SK-N-SH (cell line): ENCODE data around the gene SETDB2. TPM values are rescaled to one million over a fixed set of nuclear protein-coding genes. Genes with fewer than 3 reads are reported as not detected.

Experiments
- CTCF ChIA-PET: fragments of 300-600, 350-600 bp; formaldehyde crosslinking; extraction: SDS; loops from one replicate; lab custom pipeline; 2021; lab: Yijun Ruan, JAX
- POLR2A ChIA-PET: fragments of 350-600 bp; sonication (Branson Sonifier 250); formaldehyde crosslinking; extraction: SDS; loops from one replicate; lab custom pipeline; 2020; ENCODE audit warnings: antibody characterized with exemption, inconsistent platforms; lab: Yijun Ruan, JAX
- DNase-seq: peaks from one replicate; pipeline ENCODE4 v3.0.0; 2012
- H2AFZ ChIP-seq: fragments of 200-600 bp; sonication (generic); 2 replicates; pipeline ENCODE4 v1.8.1; 2016; ENCODE audit warnings: antibody characterized with exemption, mild to moderate bottlenecking, low read depth
- H3F3A ChIP-seq: fragments of 200-600 bp; sonication (generic); replicated peaks from 2 replicates; pipeline ENCODE3; 2016; ENCODE audit warnings: antibody characterized with exemption, mild to moderate bottlenecking; ENCODE audit not compliant: insufficient read depth
- H3K27ac ChIP-seq, 2 experiments: fragments of 200-500 bp in 1 of 2; fragments of 200-600 bp in 1 of 2; sonication (Bioruptor generic) in 1 of 2; sonication (generic), shearing (Covaris generic) in 1 of 2; 2 replicates each; pipeline versions ENCODE4 v1.5.1 to v1.6.1; 2014 to 2016; ENCODE audit warnings: low read depth in 2 of 2, inconsistent platforms in 1 of 2, low read length in 1 of 2, mild to moderate bottlenecking in 1 of 2, mixed read lengths in 1 of 2
- H3K27me3 ChIP-seq: fragments of 200-600 bp; sonication (generic), shearing (Covaris generic); 2 replicates; pipeline ENCODE4 v1.6.1; 2016; ENCODE audit warnings: mixed run types; ENCODE audit not compliant: insufficient read depth
- H3K36me3 ChIP-seq, 2 experiments: fragments of 200-500 bp in 1 of 2; fragments of 200-600 bp in 1 of 2; sonication (Bioruptor generic) in 1 of 2; sonication (generic) in 1 of 2; replicated peaks in 1 of 2; 2 replicates each; pipeline versions ENCODE3 to v1.5.1; 2014 to 2016; ENCODE audit warnings: low read length in 1 of 2, mild to moderate bottlenecking in 1 of 2; ENCODE audit not compliant: insufficient read depth in 2 of 2, control insufficient read depth in 1 of 2
- H3K4me1 ChIP-seq, 2 experiments: fragments of 200-500 bp in 1 of 2; fragments of 200-600 bp in 1 of 2; sonication (Bioruptor generic) in 1 of 2; sonication (generic), shearing (Covaris generic) in 1 of 2; 2 replicates each; pipeline versions ENCODE4 v1.5.1 to v1.6.1; 2014 to 2016; ENCODE audit warnings: low read depth in 1 of 2, low read length in 1 of 2, mixed run types in 1 of 2; ENCODE audit not compliant: insufficient read depth in 2 of 2, control insufficient read depth in 1 of 2
- H3K4me2 ChIP-seq: fragments of 200-600 bp; sonication (generic), shearing (Covaris generic); 2 replicates; pipeline ENCODE4 v1.6.1; 2017; ENCODE audit warnings: mixed run types
- H3K4me3 ChIP-seq, 2 experiments: fragments of 200-500 bp in 1 of 2; fragments of 200-600 bp in 1 of 2; sonication (Bioruptor generic) in 1 of 2; sonication (generic), shearing (Covaris generic) in 1 of 2; 2 replicates each; pipeline versions ENCODE4 v1.5.1 to v1.8.1; 2014 to 2016; ENCODE audit warnings: low read depth in 2 of 2, inconsistent platforms in 1 of 2, low read length in 1 of 2, mild to moderate bottlenecking in 1 of 2, mixed read lengths in 1 of 2, moderate library complexity in 1 of 2
- H3K79me2 ChIP-seq: fragments of 200-600 bp; sonication (generic); 2 replicates; pipeline ENCODE4 v1.8.1; 2017; ENCODE audit warnings: mild to moderate bottlenecking; ENCODE audit not compliant: insufficient read depth
- H3K9ac ChIP-seq: fragments of 200-600 bp; sonication (generic); 2 replicates; pipeline ENCODE4 v1.6.1; 2017; ENCODE audit warnings: mixed run types
- H3K9me2 ChIP-seq: fragments of 200-600 bp; sonication (generic); 2 replicates; pipeline ENCODE4 v1.6.1; 2017; ENCODE audit warnings: mixed run types
- H3K9me3 ChIP-seq: fragments of 200-600 bp; sonication (generic); 2 replicates; pipeline ENCODE4 v1.6.1; 2017; ENCODE audit warnings: mixed run types, mild to moderate bottlenecking, moderate library complexity
- H4K20me1 ChIP-seq: fragments of 200-600 bp; sonication (generic); 2 replicates; pipeline ENCODE4 v1.6.1; 2017; ENCODE audit warnings: mild to moderate bottlenecking, mixed run types; ENCODE audit not compliant: insufficient read depth
- ELF1 ChIP-seq: IDR thresholded peaks from 2 replicates; pipeline ENCODE4 v1.4.0; 2012
- EP300 ChIP-seq, 2 experiments: IDR thresholded peaks; 2 replicates each; pipeline versions ENCODE4 v1.4.0 to v1.6.1; 2012; ENCODE audit warnings: borderline replicate concordance in 1 of 2, low read depth in 1 of 2, low read length in 1 of 2
- EZH2phosphoT487 ChIP-seq: fragments of 200-600 bp; sonication (generic); IDR thresholded peaks from 2 replicates; pipeline ENCODE4 v1.6.1; 2017; ENCODE audit warnings: low read depth, mixed run types, mild to moderate bottlenecking, antibody characterized with exemption, moderate library complexity, borderline replicate concordance
- FOXJ3 ChIP-seq: sonication (generic); formaldehyde crosslinking; IDR thresholded peaks from 2 replicates; pipeline ENCODE4 v1.5.1; 2020; ENCODE audit warnings: mild to moderate bottlenecking, missing genetic modification reagents
- FOXM1 ChIP-seq: IDR thresholded peaks from 2 replicates; pipeline ENCODE4 v1.4.0; 2012; ENCODE audit warnings: low read depth, mild to moderate bottlenecking
- GATA2 ChIP-seq: sonication (generic); formaldehyde crosslinking; IDR thresholded peaks from 2 replicates; pipeline ENCODE4 v1.5.0; 2020; ENCODE audit warnings: mild to moderate bottlenecking, missing genetic modification reagents
- IRF3 ChIP-seq: fragments of 150-350 bp; IDR thresholded peaks from 2 replicates; pipeline ENCODE4 v1.6.1; 2016; ENCODE audit warnings: mild to moderate bottlenecking, low read depth, low read length
- MEF2A ChIP-seq: IDR thresholded peaks from 2 replicates; pipeline ENCODE4 v1.4.0; 2012; ENCODE audit warnings: low read depth, borderline replicate concordance
- MXI1 ChIP-seq: IDR thresholded peaks from 2 replicates; pipeline ENCODE4 v1.6.1; 2012; ENCODE audit warnings: mild to moderate bottlenecking, low read depth, low read length, improper control_type of control experiment
- RAD21 ChIP-seq: IDR thresholded peaks from 2 replicates; pipeline ENCODE4 v1.6.1; 2012; ENCODE audit warnings: mild to moderate bottlenecking, low read length
- RXRA ChIP-seq: IDR thresholded peaks from 2 replicates; pipeline ENCODE4 v1.4.0; 2012; ENCODE audit warnings: low read depth, mild to moderate bottlenecking, borderline replicate concordance
- SMC3 ChIP-seq: IDR thresholded peaks from 2 replicates; pipeline ENCODE4 v1.6.1; 2012; ENCODE audit warnings: low read depth, low read length, improper control_type of control experiment
- TCF12 ChIP-seq: IDR thresholded peaks from 2 replicates; pipeline ENCODE4 v1.4.0; 2012
- WGBS: methylation state at CpG from one replicate; pipeline ENCODE4 v1.1.6; 2017; ENCODE audit warnings: low lambda C conversion rate; 5-methylcytosine and 5-hydroxymethylcytosine counted together
- polyA plus RNA-seq, 3 experiments: library from polyadenylated mRNA; depleted of rRNA; stranded (reverse); fragments of >200 nt; gene quantifications; 2 replicates each; pipeline ENCODE4 v1.2.3, GENCODE V29; 2012
- TF ChIP-seq, protein P1 (sequence below): IDR thresholded peaks from 2 replicates; pipeline ENCODE4 v1.4.0; 2012; ENCODE audit warnings: low read depth, borderline replicate concordance
- TF ChIP-seq, protein P2 (sequence below): IDR thresholded peaks from 2 replicates; pipeline ENCODE4 v1.4.0; 2012; ENCODE audit warnings: low read depth, borderline replicate concordance
- TF ChIP-seq, protein P3 (sequence below): IDR thresholded peaks from 2 replicates; pipeline ENCODE4 v1.4.0; 2012; ENCODE audit warnings: low read depth
- TF ChIP-seq, protein P4 (sequence below): IDR thresholded peaks from 2 replicates; pipeline ENCODE4 v1.6.1; 2012; ENCODE audit warnings: mild to moderate bottlenecking, low read depth, low read length, moderate library complexity

Gene SETDB2
- polyA plus RNA-seq, 1 of the 3 experiments (the other 2 are of a cell fraction): 1.9 TPM

DNA sequence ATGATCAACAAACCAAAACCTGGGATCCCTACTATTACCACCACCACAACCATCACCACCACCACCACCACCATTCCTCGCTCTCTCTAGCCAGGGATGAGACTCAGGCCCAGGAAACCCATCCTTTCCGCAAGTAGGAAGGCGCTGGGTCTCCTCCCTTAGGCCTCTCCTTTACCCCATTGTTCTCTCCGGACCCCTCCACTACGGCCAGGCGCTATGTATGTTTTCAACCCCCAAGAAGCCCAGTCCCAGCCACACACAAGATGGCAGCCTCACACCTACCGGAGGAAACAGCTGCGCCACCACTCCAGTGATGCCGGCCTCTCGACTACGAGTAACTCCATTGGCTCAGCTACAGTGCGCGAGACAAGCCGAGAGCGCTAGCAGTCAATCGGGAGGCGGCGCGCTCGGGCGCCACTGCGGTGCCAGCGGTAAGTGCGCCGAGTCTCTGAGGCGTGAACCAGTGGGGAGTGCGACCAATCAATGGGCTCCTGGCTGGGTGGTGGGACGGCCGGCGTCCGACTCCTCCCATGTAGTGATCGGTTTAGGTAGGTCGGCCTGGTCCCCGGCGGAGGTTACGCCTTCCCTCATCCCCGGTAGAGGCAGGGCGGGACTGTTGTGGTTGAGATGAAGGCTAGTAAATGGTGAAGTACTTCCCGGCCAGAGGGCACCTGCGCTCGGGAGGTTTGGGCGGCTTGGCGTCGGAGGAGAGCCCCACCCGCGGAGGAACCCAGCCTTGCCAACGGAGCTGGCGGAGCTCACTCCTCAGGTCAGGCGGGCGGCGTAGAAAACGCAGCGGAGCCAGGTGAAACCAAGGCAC lies at the start of gene SETDB2, which contains the start of gene CAB39L (continued):
- TF ChIP-seq, protein P1, sequence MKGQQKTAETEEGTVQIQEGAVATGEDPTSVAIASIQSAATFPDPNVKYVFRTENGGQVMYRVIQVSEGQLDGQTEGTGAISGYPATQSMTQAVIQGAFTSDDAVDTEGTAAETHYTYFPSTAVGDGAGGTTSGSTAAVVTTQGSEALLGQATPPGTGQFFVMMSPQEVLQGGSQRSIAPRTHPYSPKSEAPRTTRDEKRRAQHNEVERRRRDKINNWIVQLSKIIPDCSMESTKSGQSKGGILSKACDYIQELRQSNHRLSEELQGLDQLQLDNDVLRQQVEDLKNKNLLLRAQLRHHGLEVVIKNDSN: no peak
- TF ChIP-seq TCF12 (peak; percentile 13; the same call in 1 of the 2 replicates), IRF3 (no peak; the same call in 1 of the 2 replicates), EP300 (IDR thresholded peaks at IDR 0.05; ENCODE audit: borderline replicate concordance in 1 of 2, low read depth in 1 of 2, low read length in 1 of 2) (no peak), SMC3 (no peak), FOXJ3 (no peak), MXI1 (peak; percentile 39; the same call in 1 of the 2 replicates), RAD21 (peak; percentile 9; the same call in 1 of the 2 replicates)
- TF ChIP-seq, protein P2, sequence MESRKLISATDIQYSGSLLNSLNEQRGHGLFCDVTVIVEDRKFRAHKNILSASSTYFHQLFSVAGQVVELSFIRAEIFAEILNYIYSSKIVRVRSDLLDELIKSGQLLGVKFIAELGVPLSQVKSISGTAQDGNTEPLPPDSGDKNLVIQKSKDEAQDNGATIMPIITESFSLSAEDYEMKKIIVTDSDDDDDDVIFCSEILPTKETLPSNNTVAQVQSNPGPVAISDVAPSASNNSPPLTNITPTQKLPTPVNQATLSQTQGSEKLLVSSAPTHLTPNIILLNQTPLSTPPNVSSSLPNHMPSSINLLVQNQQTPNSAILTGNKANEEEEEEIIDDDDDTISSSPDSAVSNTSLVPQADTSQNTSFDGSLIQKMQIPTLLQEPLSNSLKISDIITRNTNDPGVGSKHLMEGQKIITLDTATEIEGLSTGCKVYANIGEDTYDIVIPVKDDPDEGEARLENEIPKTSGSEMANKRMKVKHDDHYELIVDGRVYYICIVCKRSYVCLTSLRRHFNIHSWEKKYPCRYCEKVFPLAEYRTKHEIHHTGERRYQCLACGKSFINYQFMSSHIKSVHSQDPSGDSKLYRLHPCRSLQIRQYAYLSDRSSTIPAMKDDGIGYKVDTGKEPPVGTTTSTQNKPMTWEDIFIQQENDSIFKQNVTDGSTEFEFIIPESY: peak; percentile 98
- TF ChIP-seq, protein P3, sequence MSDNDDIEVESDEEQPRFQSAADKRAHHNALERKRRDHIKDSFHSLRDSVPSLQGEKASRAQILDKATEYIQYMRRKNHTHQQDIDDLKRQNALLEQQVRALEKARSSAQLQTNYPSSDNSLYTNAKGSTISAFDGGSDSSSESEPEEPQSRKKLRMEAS: peak; percentile 13

DNA sequence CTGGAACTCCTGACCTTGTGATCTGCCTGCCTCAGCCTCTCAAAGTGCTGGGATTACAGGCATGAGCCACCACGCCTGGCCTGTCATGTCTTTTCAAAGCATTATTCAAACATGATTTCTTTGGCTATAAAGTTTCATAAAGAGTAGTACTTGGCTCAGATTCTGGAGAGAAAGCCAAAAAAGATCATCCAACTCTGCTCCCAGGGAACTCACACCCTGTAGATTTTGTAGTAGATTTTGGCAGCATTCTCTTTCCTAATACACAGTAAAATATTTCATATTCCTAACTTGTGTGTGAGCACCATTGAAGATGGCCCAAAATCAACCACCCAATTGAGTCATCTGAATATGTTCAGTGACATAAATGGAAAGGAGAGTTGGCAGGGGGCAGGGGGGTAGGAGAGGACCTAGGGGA lies 48.6 kb upstream of the SETDB2 start:
- H3K27ac ChIP-seq: no peak overlapping the region
- H3K27me3 ChIP-seq: no peaks in the 10 kb centered on the region
- no peaks in the 10 kb centered on the region; a peak in 1 of 4 replicates for H3K4me1 ChIP-seq
- no peaks in the 10 kb centered on the region for H3K79me2 ChIP-seq
- CTCF ChIA-PET: no interaction called here
- no peak overlapping the region for H3K4me3 ChIP-seq
- no peaks in the 10 kb centered on the region; the same call in 1 of the 2 replicates for H3K9me2 ChIP-seq
- H3K9ac ChIP-seq: no peak overlapping the region
- no peaks in the 10 kb centered on the region for H4K20me1 ChIP-seq
- H3K4me2 ChIP-seq: no peak overlapping the region
- no peak for DNase-seq
- no peaks in the 10 kb centered on the region for H3K36me3 ChIP-seq
- POLR2A ChIA-PET: no interaction called here
- 80% methylated on average over 1 of the region's 1 CpG for WGBS
- no peaks in the 10 kb centered on the region for H3F3A ChIP-seq
- H3K9me3 ChIP-seq: no peaks in the 10 kb centered on the region
- H2AFZ ChIP-seq: no peak overlapping the region
- TF ChIP-seq FOXM1 (no peak), ELF1 (no peak), RXRA (no peak), EZH2phosphoT487 (no peak), FOXJ3 (no peak), IRF3 (no peak), GATA2 (CRISPR knock-in tag) (no peak), MEF2A (no peak)
- TF ChIP-seq, protein P2: no peak
- TF ChIP-seq, protein P4, sequence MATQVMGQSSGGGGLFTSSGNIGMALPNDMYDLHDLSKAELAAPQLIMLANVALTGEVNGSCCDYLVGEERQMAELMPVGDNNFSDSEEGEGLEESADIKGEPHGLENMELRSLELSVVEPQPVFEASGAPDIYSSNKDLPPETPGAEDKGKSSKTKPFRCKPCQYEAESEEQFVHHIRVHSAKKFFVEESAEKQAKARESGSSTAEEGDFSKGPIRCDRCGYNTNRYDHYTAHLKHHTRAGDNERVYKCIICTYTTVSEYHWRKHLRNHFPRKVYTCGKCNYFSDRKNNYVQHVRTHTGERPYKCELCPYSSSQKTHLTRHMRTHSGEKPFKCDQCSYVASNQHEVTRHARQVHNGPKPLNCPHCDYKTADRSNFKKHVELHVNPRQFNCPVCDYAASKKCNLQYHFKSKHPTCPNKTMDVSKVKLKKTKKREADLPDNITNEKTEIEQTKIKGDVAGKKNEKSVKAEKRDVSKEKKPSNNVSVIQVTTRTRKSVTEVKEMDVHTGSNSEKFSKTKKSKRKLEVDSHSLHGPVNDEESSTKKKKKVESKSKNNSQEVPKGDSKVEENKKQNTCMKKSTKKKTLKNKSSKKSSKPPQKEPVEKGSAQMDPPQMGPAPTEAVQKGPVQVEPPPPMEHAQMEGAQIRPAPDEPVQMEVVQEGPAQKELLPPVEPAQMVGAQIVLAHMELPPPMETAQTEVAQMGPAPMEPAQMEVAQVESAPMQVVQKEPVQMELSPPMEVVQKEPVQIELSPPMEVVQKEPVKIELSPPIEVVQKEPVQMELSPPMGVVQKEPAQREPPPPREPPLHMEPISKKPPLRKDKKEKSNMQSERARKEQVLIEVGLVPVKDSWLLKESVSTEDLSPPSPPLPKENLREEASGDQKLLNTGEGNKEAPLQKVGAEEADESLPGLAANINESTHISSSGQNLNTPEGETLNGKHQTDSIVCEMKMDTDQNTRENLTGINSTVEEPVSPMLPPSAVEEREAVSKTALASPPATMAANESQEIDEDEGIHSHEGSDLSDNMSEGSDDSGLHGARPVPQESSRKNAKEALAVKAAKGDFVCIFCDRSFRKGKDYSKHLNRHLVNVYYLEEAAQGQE: no peak
